DMS153 treated with DMSO at 0.1 percent for 48 hours (cell line): ENCODE data around the gene CYB561D1.

Source experiments
- DNase-seq: peaks from one replicate; lab custom pipeline; 2025; ENCODE audit not compliant: unreplicated experiment; lab: John Stamatoyannopoulos, UW

Gene CYB561D1

DNA sequence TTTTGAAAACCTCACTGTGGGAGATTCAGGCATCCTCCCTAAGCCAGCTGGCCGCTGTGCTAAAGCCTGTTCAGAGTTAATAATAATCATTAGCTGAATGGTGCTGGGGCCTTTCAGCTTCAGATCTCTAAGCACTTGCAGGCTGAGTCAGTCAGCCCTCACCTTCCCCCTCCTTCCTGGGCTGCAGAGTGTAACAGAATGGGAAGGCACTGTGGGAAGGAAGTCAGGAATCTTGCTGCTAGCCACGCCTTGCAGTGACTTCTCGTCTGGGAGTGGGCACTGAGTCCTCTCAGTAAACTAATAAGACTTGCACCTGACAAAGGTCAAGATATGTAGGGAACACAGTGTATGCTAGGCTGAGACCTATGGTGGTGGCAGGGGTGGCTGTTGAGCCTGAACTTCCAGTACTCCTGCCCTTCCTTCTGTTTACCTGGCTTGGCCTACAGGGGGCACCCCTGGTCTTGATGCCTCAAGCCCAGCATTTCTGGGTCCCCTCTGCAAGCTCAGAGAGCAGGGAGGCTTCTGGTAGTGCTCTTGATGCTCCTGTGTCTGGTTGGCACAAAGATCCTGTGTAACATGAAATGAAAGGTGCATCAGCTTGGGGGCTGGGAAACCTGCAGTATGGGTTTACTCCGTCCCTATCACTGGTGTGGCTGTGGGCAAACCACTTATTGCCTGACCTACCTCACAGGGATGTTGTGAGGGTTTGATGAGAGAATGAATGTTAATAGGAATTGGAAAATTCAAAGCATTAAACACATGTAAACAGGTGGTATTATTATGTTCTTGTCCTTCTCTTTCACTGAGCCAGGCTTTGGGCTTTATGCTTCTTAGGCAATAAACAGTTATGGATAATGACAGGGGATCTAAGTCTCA is 6.0 kb downstream of the CYB561D1 start:
- no peak for DNase-seq

GRCh38 chr1:109500941-109501381 is 7.1 kb downstream of the CYB561D1 start:
- DNase-seq, result no peak

- DNase-seq, result no peak
Measured at GRCh38 chr1:109501644-109502363, 7.9 kb downstream of the CYB561D1 start.

GRCh38 chr1:109502364-109502851 is 8.5 kb downstream of the CYB561D1 start:
- no peak for DNase-seq

DNA sequence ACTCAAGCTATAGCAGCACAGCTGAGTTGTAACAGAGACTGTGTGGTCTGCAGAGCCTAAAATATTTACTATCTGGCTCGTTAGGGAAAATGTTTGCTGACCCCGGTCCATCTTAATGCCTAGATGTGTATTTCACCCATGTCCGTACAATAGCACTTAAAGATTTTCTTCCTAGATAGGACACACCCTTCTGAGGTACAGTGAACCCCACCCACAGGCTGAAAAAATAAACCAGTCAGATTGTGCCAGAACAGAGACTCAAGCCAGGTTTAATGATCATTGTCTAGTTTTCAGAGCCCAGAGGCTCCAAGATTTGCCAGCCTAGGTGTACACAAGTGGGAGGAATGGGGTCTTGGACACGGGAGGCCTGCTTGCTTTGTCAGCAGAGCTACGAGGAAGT is 10.0 kb downstream of the CYB561D1 start:
- DNase-seq, result no peak

DNA sequence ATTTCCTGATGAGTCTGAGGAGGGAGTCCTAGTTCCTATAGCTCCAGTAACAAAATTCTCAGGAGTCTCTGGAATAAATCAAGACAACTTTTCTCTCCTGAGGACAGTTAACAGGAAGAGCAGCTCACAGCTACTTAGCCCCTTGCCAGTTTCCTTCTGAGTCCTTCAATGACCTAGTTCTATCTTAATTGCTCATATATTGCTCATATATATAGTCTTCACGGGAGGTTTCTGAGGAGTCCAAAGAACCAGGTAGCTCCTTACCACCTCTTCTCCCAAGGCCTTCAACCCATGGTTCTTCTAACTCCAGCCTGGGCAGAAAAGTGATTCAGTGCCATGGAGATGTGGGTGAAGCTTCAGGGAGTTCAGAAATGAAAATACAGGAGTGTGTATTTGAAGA is 11.1 kb downstream of the CYB561D1 start:
- no peak for DNase-seq

DNA sequence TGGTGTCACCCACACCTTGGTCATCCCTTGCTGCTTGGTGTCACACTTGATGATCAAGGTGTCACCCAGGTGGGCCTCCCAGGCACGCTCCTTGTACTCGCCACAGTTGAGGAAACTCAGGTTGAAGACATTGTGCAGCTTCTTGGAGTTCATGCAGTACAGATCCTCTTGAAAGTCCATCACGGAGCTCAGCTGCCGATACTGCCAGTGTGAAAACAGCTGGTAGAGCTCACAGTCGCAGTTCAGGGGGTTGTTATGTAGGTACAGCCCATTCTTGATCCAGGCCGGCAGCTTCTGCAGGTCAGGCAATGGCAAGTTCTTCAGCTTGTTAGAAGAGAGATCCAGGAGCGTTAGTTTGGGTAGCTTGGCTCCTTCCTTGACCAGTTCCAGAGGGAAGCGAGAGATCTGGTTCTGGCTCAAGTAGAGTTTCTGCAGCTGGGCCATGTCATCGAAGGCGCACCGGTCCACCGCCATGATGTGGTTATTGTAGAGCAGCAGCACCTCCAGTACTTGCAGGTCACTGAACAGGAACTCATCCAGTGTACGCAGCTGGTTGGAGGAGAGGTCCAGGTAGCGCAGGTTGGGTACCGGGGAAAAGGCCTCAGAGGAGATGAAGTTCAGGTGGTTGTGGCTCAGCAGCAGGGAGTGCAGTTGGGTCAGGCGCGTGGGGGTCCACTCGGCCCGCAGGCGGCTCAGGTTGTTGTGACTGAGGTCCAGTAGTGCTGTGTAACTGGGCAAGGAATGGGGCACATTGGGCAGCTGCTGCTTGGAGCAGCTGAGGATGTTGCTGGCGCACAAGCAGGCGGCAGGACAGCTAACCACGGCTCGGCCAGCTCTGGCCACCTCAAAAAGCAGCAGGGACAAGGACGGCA is 14.3 kb downstream of the CYB561D1 start:
- DNase-seq, result no peak

DNA sequence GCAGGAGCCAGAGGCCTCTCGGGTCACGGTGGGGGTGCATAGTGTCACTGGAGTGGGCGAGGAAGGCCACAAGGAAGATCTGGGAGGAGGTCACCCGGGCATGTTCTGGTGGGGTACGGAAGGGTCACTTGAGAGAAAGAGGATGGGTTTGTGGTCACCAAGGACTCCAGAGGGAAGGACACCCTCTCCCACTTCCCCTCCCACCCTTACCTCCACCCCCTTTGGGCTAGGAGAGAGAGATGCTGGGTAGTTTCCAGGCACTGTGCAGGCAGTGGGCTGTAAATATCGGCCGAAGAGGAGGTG is 14.9 kb downstream of the CYB561D1 start:
- no peak for DNase-seq

DNA sequence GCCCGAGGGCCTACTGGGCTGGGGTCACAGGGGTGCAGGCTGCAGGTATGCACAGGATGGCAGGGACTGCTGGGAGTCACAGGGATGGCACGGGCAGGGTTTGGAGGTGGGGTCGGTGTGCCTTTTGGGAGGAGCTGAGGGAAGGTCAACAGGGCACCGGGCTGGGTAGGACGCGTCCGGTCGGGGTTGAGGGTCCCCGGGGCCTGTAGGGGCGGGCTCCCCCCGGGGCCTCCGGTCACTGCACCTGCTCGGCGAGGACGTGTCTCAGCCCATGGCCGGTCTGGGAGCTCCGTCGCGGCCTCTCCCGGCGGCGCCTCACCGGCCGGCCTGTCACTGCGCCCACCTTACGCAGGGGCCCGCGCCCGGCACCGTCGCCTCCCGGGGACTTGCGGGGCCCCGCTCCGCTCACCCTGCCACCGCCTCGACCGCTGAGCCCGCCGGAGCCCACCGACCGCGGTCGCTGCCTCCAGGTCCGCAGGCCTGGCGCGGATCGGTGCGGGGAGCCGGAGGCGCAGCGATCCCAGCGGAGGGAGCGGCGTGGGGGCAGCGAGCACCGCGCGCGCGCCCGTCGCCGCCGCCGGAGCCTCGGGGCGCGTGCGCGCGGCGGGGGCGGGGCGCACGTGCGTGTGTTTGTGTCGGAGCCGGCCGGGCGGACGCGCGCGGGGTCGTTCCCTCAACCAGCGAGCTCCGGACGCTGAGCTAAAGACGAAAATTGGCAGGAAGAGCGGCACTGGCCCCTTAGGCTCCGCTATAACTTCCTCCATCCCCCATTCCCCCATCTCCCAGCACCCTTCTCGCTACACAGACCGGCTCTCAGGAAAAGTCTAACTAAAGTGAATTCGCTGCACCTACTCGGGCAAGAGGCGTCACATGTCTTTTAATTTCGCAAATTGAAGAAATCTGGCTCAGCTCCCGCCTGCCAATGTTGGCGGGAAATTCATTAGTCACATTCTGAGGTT is 15.6 kb downstream of the CYB561D1 start, which contains the start of gene AMIGO1:
TSS of gene AMIGO1 (minus strand) at position 552 of the 959 bp plus-strand sequence. CDS start 815 bp downstream, outside the sequence.
- no peak for DNase-seq

- no peak for DNase-seq
Measured at GRCh38 chr1:109513110-109513710, 19.3 kb downstream of the CYB561D1 start.

- no peak for DNase-seq
Measured at GRCh38 chr1:109514846-109515245, 21.0 kb downstream of the CYB561D1 start.

DNA sequence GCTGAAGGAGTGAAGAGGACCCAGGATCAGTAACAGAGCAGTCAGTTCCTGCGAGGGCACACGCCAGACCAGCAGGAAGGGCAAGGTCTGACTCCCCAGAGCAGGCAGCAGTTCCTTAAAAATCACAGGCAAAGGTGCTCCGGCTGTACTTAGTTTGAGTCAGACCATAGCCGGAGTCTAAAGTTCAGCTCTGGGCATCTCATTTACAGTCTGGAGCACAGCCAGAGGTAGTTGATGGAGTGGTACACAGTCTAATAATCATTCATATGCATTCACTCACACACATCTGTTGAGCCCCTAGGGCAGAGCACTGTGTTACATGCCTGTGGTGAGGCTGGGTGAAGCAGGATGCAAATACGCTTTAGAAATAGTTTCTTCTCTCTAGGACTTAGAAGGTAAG is 23.0 kb downstream of the CYB561D1 start:
- DNase-seq, result no peak

DNA sequence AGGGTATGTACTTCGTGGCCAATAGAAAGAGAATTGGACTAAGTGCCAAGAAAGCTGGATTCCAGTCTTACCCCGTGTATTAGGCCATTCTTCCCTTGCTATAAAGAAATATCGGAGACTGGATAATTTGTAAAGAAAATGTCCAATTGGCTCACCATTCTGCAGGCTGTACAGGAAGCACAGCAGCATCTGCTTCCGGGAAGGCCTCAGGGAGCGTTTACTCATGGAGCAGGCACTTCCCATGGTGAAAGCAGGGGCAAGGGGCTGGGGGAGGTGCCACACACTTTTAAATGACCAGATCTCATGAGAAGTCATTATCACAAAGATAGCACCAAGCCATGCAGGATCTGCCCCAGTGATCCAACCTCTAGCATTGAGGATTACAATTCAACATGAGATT is 23.4 kb downstream of the CYB561D1 start:
- DNase-seq, result no peak

- DNase-seq, result no peak
Measured at GRCh38 chr1:109521002-109521951, 27.4 kb downstream of the CYB561D1 start.

GRCh38 chr1:109522026-109522425 is 28.1 kb downstream of the CYB561D1 start:
- no peak for DNase-seq

DNA sequence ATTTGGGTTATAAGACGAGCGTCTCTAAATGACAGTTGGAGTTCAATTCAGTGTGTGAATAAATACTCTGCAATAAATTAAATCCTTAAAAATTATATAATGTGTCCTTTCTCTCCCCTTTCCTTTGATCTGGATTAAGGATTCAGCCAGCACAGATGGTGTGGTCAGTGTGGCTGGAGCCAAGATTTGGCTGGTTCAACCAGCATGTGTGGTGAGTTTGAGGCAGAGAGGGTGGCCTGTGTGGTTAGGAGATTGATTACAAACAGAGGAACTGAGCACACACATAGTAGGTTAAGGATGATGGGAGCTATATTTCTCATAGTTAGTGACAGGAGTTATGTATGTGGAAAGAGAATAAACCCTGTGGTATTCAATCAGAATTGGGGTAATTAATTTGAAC is 29.8 kb downstream of the CYB561D1 start:
- no peak for DNase-seq

- no peak for DNase-seq
Measured at GRCh38 chr1:109527098-109527811, 33.4 kb downstream of the CYB561D1 start.
